ENCODE data around the gene TCP1. TPM values are rescaled to one million over a fixed set of nuclear protein-coding genes. Genes with fewer than 3 reads are reported as not detected.
A peak's percentile ranks its signal among the peaks of the same experiment; 100 is the strongest.

The TCP1 gene
- total and polyA plus RNA-seq, 2 of the 13 experiments (the other 11 are each of a cell fraction or from before 2014, with no cell fraction given): 116 to 553 TPM

DNA sequence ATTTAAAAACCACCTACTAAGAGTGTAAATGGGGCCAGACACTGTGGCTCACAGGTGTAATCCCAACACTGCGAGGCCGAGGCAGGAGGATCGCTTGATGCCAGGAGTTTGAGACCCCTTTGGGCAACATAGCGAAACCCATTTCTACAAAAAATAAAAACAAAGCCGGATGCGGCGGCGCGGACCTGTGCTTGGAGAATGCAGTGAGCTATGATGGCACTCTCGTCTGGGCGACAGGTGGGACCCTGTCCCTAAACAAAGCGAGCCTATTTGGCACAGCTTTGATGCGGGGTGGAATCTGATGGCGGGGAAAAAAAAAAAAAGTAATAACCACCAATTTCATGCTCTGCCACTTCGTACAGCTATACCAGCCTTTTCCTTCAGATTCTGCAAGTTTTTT, 1.1 kb downstream of the TCP1 start (continued):
- TF ChIP-seq ZNF781 (CRISPR knock-in tag; IDR thresholded peaks at IDR 0.05; ENCODE audit: borderline replicate concordance, not compliant biosample characterization): peak; percentile 38
- TF ChIP-seq, protein P1, sequence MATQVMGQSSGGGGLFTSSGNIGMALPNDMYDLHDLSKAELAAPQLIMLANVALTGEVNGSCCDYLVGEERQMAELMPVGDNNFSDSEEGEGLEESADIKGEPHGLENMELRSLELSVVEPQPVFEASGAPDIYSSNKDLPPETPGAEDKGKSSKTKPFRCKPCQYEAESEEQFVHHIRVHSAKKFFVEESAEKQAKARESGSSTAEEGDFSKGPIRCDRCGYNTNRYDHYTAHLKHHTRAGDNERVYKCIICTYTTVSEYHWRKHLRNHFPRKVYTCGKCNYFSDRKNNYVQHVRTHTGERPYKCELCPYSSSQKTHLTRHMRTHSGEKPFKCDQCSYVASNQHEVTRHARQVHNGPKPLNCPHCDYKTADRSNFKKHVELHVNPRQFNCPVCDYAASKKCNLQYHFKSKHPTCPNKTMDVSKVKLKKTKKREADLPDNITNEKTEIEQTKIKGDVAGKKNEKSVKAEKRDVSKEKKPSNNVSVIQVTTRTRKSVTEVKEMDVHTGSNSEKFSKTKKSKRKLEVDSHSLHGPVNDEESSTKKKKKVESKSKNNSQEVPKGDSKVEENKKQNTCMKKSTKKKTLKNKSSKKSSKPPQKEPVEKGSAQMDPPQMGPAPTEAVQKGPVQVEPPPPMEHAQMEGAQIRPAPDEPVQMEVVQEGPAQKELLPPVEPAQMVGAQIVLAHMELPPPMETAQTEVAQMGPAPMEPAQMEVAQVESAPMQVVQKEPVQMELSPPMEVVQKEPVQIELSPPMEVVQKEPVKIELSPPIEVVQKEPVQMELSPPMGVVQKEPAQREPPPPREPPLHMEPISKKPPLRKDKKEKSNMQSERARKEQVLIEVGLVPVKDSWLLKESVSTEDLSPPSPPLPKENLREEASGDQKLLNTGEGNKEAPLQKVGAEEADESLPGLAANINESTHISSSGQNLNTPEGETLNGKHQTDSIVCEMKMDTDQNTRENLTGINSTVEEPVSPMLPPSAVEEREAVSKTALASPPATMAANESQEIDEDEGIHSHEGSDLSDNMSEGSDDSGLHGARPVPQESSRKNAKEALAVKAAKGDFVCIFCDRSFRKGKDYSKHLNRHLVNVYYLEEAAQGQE (IDR thresholded peaks at IDR 0.05; ENCODE audit: borderline replicate concordance in 1 of 2, low read depth in 1 of 2, low read length in 2 of 2): no peak
- no peak for TF ChIP-seq PRDM10 (CRISPR knock-in tag; IDR thresholded peaks at IDR 0.05; ENCODE audit: low read depth)
- TF ChIP-seq GPN1 (CRISPR knock-in tag; IDR thresholded peaks at IDR 0.05; ENCODE audit: borderline replicate concordance): no peak
- TF ChIP-seq TP53 (CRISPR knock-in tag; conservative IDR thresholded peaks at IDR 0.05): 0 out of 2 replicates have a peak, but pooled peaks have one; percentile 29
- TF ChIP-seq, protein P2, sequence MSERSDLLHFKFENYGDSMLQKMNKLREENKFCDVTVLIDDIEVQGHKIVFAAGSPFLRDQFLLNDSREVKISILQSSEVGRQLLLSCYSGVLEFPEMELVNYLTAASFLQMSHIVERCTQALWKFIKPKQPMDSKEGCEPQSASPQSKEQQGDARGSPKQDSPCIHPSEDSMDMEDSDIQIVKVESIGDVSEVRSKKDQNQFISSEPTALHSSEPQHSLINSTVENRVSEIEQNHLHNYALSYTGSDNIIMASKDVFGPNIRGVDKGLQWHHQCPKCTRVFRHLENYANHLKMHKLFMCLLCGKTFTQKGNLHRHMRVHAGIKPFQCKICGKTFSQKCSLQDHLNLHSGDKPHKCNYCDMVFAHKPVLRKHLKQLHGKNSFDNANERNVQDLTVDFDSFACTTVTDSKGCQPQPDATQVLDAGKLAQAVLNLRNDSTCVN (CRISPR knock-in tag; IDR thresholded peaks at IDR 0.05; ENCODE audit: borderline replicate concordance): 0 out of 2 replicates have a peak, but pooled peaks have one; percentile 8

Measured in HepG2 (cell line).